ENCODE data around the gene PCDHA1.

Gene PCDHA1

DNA sequence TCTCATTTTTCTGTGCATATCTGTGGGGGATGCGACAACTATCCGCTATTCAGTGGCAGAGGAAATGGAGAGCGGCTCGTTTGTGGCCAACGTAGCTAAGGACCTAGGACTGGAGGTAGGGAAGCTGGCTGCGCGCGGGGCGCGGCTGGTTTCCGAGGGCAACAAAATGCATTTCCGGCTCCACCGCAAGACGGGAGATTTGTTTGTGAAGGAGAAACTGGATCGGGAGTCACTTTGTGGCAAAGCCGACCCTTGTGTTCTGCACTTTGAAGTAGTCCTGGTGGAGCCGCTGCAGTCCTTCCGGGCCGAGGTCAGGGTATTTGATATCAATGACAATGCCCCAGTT lies 265.6 kb downstream of the PCDHA1 start:
- DNase-seq = peak; percentile 50
